ENCODE measurements around the gene XPR1. TPM values are rescaled to one million over a fixed set of nuclear protein-coding genes. Genes with fewer than 3 reads are reported as not detected.

Gene XPR1
- total RNA-seq, 1 experiment from 2014 or later = 30.7 TPM

GRCh38 chr1:180921891-180922630 is 290.2 kb downstream of the XPR1 start:
- Histone ChIP-seq H3K27ac (ENCODE audit: low read depth, low read length, poor library complexity, severe bottlenecking) (no peak overlapping the region), H3K9me3 (ENCODE audit: low read depth, low read length, poor library complexity, severe bottlenecking) (no peaks in the 10 kb centered on the region), H3K4me3 (ENCODE audit: low read depth, low read length, poor library complexity, severe bottlenecking) (no peak overlapping the region), H3K4me1 (ENCODE audit: insufficient read depth, low read length, poor library complexity, severe bottlenecking) (peaks cover 38% of the 10 kb centered on the region), H3K36me3 (ENCODE audit: insufficient read depth, low read length, poor library complexity, severe bottlenecking) (no peaks in the 10 kb centered on the region), H3K27me3 (replicated peaks; ENCODE audit: insufficient read depth, low read depth, low read length, poor library complexity) (no peaks in the 10 kb centered on the region)
- TF ChIP-seq EZH2 (IDR thresholded peaks at IDR 0.05; ENCODE audit: borderline replicate concordance, low read depth, low read length, poor library complexity, severe bottlenecking) (no peak), CTCF (conservative IDR thresholded peaks at IDR 0.05; ENCODE audit: low read depth, low read length) (no peak)
- CTCF ChIA-PET = interaction anchor here (0.6 kb wide), 1 partner anchor 163 kb away, joined by 4 read pairs; no protein-coding TSS in a partner anchor
- POLR2A ChIA-PET (ENCODE audit: low non-redundant PET) = no interaction called here
- BruUV-seq (replicated peaks) = no TSS peak
- intact Hi-C loops (cut with micrococcal nuclease; ENCODE audit: unreplicated experiment) = no loop called here
- no peak for DNase-seq (ENCODE audit: low spot score)

- ChIA-PET POLR2A (ENCODE audit: low non-redundant PET) (no interaction called here), CTCF (no interaction called here)
- Histone ChIP-seq H3K9me3 (ENCODE audit: low read depth, low read length, poor library complexity, severe bottlenecking) (no peaks in the 10 kb centered on the region), H3K36me3 (ENCODE audit: insufficient read depth, low read length, poor library complexity, severe bottlenecking) (no peaks in the 10 kb centered on the region), H3K4me1 (ENCODE audit: insufficient read depth, low read length, poor library complexity, severe bottlenecking) (peaks cover 43% of the 10 kb centered on the region), H3K4me3 (ENCODE audit: low read depth, low read length, poor library complexity, severe bottlenecking) (no peak overlapping the region), H3K27ac (ENCODE audit: low read depth, low read length, poor library complexity, severe bottlenecking) (peak overlapping the region; percentile 4), H3K27me3 (replicated peaks; ENCODE audit: insufficient read depth, low read depth, low read length, poor library complexity) (no peaks in the 10 kb centered on the region)
- intact Hi-C loops (cut with micrococcal nuclease; ENCODE audit: unreplicated experiment) = no loop called here
- TF ChIP-seq CTCF (conservative IDR thresholded peaks at IDR 0.05; ENCODE audit: low read depth, low read length) (no peak), EZH2 (IDR thresholded peaks at IDR 0.05; ENCODE audit: borderline replicate concordance, low read depth, low read length, poor library complexity, severe bottlenecking) (no peak)
- BruUV-seq (replicated peaks) = no TSS peak
- no peak for DNase-seq (ENCODE audit: low spot score)
Observed at GRCh38 chr1:180922631-180923015, 290.8 kb downstream of the XPR1 start.

GRCh38 chr1:180923021-180923841 is 291.4 kb downstream of the XPR1 start:
- TF ChIP-seq EZH2 (IDR thresholded peaks at IDR 0.05; ENCODE audit: borderline replicate concordance, low read depth, low read length, poor library complexity, severe bottlenecking) (no peak), CTCF (conservative IDR thresholded peaks at IDR 0.05; ENCODE audit: low read depth, low read length) (no peak)
- Histone ChIP-seq H3K9me3 (ENCODE audit: low read depth, low read length, poor library complexity, severe bottlenecking) (no peaks in the 10 kb centered on the region), H3K36me3 (ENCODE audit: insufficient read depth, low read length, poor library complexity, severe bottlenecking) (no peaks in the 10 kb centered on the region), H3K4me3 (ENCODE audit: low read depth, low read length, poor library complexity, severe bottlenecking) (no peak overlapping the region), H3K27me3 (replicated peaks; ENCODE audit: insufficient read depth, low read depth, low read length, poor library complexity) (no peaks in the 10 kb centered on the region), H3K4me1 (ENCODE audit: insufficient read depth, low read length, poor library complexity, severe bottlenecking) (peaks cover 49% of the 10 kb centered on the region), H3K27ac (ENCODE audit: low read depth, low read length, poor library complexity, severe bottlenecking) (peak overlapping the region; percentile 5)
- ChIA-PET POLR2A (ENCODE audit: low non-redundant PET) (no interaction called here), CTCF (no interaction called here)
- peak; percentile 72 for DNase-seq (ENCODE audit: low spot score)
- BruUV-seq (replicated peaks) = no TSS peak
- intact Hi-C loops (cut with micrococcal nuclease; ENCODE audit: unreplicated experiment) = no loop called here
